ENCODE data around the gene TIMM29. TPM values are rescaled to one million over a fixed set of nuclear protein-coding genes. Genes with fewer than 3 reads are reported as not detected.
A peak's percentile ranks its signal among the peaks of the same experiment; 100 is the strongest.

TIMM29 gene
- total RNA-seq, 1 donor, result 31.8 TPM

DNA sequence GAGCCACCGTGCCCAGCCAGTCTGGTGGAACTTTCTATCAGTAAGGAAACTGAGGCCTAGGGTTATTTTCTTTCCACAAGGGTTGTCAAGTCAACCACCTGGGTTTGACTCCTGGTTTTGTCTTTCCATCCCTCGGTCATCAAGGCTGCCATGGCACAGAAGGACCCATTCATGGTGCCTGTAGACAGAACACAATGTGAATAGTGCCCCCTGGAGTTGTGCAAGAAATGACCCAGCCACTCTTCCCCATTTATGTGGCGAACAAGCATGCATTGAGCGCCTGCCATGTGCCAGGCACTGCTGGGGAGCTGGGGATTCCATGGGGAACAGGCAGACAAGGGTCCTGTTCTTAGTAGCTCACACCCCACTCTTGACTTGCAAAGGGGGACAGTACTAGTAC, 36.3 kb downstream of the TIMM29 start:
- Histone ChIP-seq H2AFZ (ENCODE audit: low read length) (no peak overlapping the region), H3K4me2 (ENCODE audit: insufficient read depth, low read length) (no peak overlapping the region), H3K9me3 (ENCODE audit: low read depth, low read length) (no peaks in the 10 kb centered on the region), H3K27ac (ENCODE audit: low read depth, low read length) (no peak overlapping the region), H3K79me2 (ENCODE audit: insufficient read depth, low read length) (peaks cover 90% of the 10 kb centered on the region), H3K36me3 (ENCODE audit: insufficient read depth, low read length) (no peaks in the 10 kb centered on the region), H3K27me3 (ENCODE audit: insufficient read depth, low read length) (no peaks in the 10 kb centered on the region), H4K20me1 (ENCODE audit: insufficient read depth, low read length) (peaks cover 50% of the 10 kb centered on the region), H3K4me3 (ENCODE audit: insufficient read depth, low read length) (no peak overlapping the region), H3K4me1 (ENCODE audit: insufficient read depth, low read length) (peaks cover 6% of the 10 kb centered on the region)
- TF ChIP-seq, protein P1, sequence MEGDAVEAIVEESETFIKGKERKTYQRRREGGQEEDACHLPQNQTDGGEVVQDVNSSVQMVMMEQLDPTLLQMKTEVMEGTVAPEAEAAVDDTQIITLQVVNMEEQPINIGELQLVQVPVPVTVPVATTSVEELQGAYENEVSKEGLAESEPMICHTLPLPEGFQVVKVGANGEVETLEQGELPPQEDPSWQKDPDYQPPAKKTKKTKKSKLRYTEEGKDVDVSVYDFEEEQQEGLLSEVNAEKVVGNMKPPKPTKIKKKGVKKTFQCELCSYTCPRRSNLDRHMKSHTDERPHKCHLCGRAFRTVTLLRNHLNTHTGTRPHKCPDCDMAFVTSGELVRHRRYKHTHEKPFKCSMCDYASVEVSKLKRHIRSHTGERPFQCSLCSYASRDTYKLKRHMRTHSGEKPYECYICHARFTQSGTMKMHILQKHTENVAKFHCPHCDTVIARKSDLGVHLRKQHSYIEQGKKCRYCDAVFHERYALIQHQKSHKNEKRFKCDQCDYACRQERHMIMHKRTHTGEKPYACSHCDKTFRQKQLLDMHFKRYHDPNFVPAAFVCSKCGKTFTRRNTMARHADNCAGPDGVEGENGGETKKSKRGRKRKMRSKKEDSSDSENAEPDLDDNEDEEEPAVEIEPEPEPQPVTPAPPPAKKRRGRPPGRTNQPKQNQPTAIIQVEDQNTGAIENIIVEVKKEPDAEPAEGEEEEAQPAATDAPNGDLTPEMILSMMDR (IDR thresholded peaks at IDR 0.05; ENCODE audit: extremely low read depth, low read depth, low read length), result no peak
- peak; percentile 44 for DNase-seq (ENCODE audit: insufficient read length, low spot score, missing footprints)

DNA sequence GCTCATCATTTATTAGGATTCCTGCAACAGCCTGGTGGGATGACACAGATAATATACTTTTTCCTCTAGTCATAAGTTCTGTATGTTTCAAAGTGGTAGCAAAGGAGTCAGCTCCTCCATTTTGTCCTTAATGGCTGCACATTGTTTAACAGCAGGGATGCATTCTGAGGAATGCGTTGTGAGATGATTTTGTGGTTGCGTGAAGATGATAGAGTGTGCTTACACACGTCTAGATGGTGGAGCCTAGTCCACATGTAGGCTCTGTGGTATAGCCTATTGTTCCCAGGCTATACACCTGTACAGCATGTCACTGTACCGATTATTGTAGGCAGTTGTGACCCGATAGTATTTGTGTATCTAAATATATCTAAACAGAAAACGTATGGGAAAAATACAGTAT, 36.8 kb downstream of the TIMM29 start:
- peaks cover 3% of the 10 kb centered on the region for H3K4me1 ChIP-seq (ENCODE audit: insufficient read depth, low read length)
- no peaks in the 10 kb centered on the region for H3K36me3 ChIP-seq (ENCODE audit: insufficient read depth, low read length)
- H3K4me3 ChIP-seq (ENCODE audit: insufficient read depth, low read length), result no peak overlapping the region
- no peak overlapping the region for H3K4me2 ChIP-seq (ENCODE audit: insufficient read depth, low read length)
- H3K27me3 ChIP-seq (ENCODE audit: insufficient read depth, low read length), result no peaks in the 10 kb centered on the region
- no peak overlapping the region for H2AFZ ChIP-seq (ENCODE audit: low read length)
- peaks cover 91% of the 10 kb centered on the region for H3K79me2 ChIP-seq (ENCODE audit: insufficient read depth, low read length)
- H3K9me3 ChIP-seq (ENCODE audit: low read depth, low read length), result no peaks in the 10 kb centered on the region
- peaks cover 55% of the 10 kb centered on the region for H4K20me1 ChIP-seq (ENCODE audit: insufficient read depth, low read length)
- DNase-seq (ENCODE audit: insufficient read length, low spot score, missing footprints), result no peak
- no peak overlapping the region for H3K27ac ChIP-seq (ENCODE audit: low read depth, low read length)
- TF ChIP-seq, protein P1 (IDR thresholded peaks at IDR 0.05; ENCODE audit: extremely low read depth, low read depth, low read length), result no peak

DNA sequence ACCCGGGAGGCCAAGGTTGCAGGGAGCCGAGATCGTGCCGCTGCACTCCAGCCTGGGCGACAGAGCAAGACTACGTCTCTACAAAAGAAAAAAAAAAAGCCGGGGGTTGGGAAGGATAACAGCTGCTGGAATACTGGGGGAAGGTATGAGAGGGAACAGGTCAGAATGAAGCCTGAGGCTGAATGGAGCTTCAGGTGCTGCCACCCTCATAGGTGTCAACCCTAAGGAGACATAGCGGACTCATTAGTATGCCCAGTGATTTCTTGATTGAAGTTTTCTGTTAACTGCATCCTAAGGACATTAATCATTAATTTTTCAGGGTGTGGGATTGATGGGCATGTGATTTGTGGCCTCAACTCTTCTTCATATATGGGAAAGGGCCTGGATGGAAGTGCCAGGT, 38.2 kb downstream of the TIMM29 start:
- Histone ChIP-seq H3K9me3 (ENCODE audit: low read depth, low read length) (no peaks in the 10 kb centered on the region), H3K27me3 (ENCODE audit: insufficient read depth, low read length) (no peaks in the 10 kb centered on the region), H4K20me1 (ENCODE audit: insufficient read depth, low read length) (peaks cover 64% of the 10 kb centered on the region), H3K79me2 (ENCODE audit: insufficient read depth, low read length) (peaks cover 97% of the 10 kb centered on the region), H3K4me1 (ENCODE audit: insufficient read depth, low read length) (peaks cover 3% of the 10 kb centered on the region), H3K27ac (ENCODE audit: low read depth, low read length) (no peak overlapping the region), H3K4me2 (ENCODE audit: insufficient read depth, low read length) (no peak overlapping the region), H3K36me3 (ENCODE audit: insufficient read depth, low read length) (no peaks in the 10 kb centered on the region), H3K4me3 (ENCODE audit: insufficient read depth, low read length) (no peak overlapping the region), H2AFZ (ENCODE audit: low read length) (no peak overlapping the region)
- DNase-seq (ENCODE audit: insufficient read length, low spot score, missing footprints), result no peak
- TF ChIP-seq, protein P1 (IDR thresholded peaks at IDR 0.05; ENCODE audit: extremely low read depth, low read depth, low read length), result no peak

DNA sequence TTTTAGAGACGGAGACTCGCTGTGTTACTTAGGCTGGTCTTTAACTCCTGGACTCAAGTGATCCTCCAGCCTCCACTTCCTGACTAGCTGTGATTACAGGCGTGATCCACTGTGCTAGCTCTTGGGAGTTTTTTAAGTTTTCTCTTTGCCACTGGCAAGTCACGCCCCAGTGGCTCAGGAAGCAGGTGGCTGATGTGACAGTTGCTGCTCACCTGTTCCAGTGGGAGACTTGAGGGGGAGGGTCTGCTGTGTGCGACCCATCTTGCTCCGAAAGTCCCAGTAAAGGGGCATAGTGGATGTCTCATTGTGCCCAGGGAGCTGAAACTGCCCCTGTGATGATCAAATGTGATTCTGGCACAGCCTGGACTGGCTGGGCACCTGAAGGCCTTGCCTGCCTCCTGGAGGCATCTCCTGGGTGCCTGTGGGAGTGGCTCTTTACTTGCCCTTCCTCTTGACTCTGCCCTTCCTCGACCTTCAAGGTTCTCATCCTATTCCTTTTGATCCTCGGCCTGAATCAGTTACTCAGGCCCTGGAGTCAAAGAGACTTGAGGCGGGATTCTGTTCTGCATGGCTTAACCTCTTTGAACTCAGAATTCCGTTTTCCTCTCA, 40.0 kb downstream of the TIMM29 start:
- Histone ChIP-seq H3K9me3 (ENCODE audit: low read depth, low read length) (no peaks in the 10 kb centered on the region), H3K4me3 (ENCODE audit: insufficient read depth, low read length) (no peak overlapping the region), H3K36me3 (ENCODE audit: insufficient read depth, low read length) (no peaks in the 10 kb centered on the region), H3K27ac (ENCODE audit: low read depth, low read length) (no peak overlapping the region), H3K79me2 (ENCODE audit: insufficient read depth, low read length) (peaks cover 95% of the 10 kb centered on the region), H3K4me2 (ENCODE audit: insufficient read depth, low read length) (no peak overlapping the region), H3K4me1 (ENCODE audit: insufficient read depth, low read length) (no peaks in the 10 kb centered on the region), H4K20me1 (ENCODE audit: insufficient read depth, low read length) (peaks cover 54% of the 10 kb centered on the region), H3K27me3 (ENCODE audit: insufficient read depth, low read length) (no peaks in the 10 kb centered on the region), H2AFZ (ENCODE audit: low read length) (no peak overlapping the region)
- TF ChIP-seq, protein P1 (IDR thresholded peaks at IDR 0.05; ENCODE audit: extremely low read depth, low read depth, low read length), result no peak
- peak; percentile 66 for DNase-seq (ENCODE audit: insufficient read length, low spot score, missing footprints)
